Stimulated activated CD4-positive, alpha-beta T cell treated with anti-CD3 and anti-CD28 coated beads, Interleukin-2, amount 100 ng/mL, for 24 hours (primary cell): ENCODE measurements around the gene OTOP2.
"Not testable (repeated sequence)": the region's sequence is repeated elsewhere in the genome, so short reads cannot be mapped to it uniquely, and the experiment has no call there.

ENCODE experiments used
- DNase-seq, 2 donors: peaks; one replicate each; pipeline ENCODE4 v3.0.0-alpha.2; 2020

Gene OTOP2

GRCh38 chr17:74901353-74902135 is 22.5 kb upstream of the OTOP2 start:
- DNase-seq, result no peak

GRCh38 chr17:74903034-74903433 is 21.0 kb upstream of the OTOP2 start:
- no peak for DNase-seq

GRCh38 chr17:74903671-74904070 is 20.4 kb upstream of the OTOP2 start:
- DNase-seq, result no peak

- DNase-seq, result no peak
Observed at GRCh38 chr17:74904687-74905409, 19.2 kb upstream of the OTOP2 start.

GRCh38 chr17:74906214-74906793 is 17.8 kb upstream of the OTOP2 start:
- not testable (repeated sequence) for DNase-seq

GRCh38 chr17:74907012-74907411 is 17.1 kb upstream of the OTOP2 start:
- DNase-seq, result no peak

- not testable (repeated sequence) for DNase-seq
Observed at GRCh38 chr17:74909097-74909496, 15.0 kb upstream of the OTOP2 start.

GRCh38 chr17:74911423-74911822 is 12.7 kb upstream of the OTOP2 start:
- DNase-seq, result not testable (repeated sequence)

GRCh38 chr17:74916136-74916850 is 7.8 kb upstream of the OTOP2 start:
- no peak for DNase-seq

GRCh38 chr17:74916851-74917199 is 7.2 kb upstream of the OTOP2 start:
- no peak for DNase-seq

GRCh38 chr17:74917430-74917829 is 6.6 kb upstream of the OTOP2 start:
- DNase-seq, result no peak

- DNase-seq, result no peak
Observed at GRCh38 chr17:74918906-74919305, 5.2 kb upstream of the OTOP2 start.

- DNase-seq, result no peak
Observed at GRCh38 chr17:74919440-74920305, 4.4 kb upstream of the OTOP2 start.

- no peak for DNase-seq
Observed at GRCh38 chr17:74920306-74920620, 3.8 kb upstream of the OTOP2 start.

GRCh38 chr17:74920642-74921025 is 3.4 kb upstream of the OTOP2 start:
- DNase-seq, result no peak

GRCh38 chr17:74921026-74921681 is 2.9 kb upstream of the OTOP2 start:
- no peak for DNase-seq

- DNase-seq, result no peak
Observed at GRCh38 chr17:74921769-74922168, 2.3 kb upstream of the OTOP2 start.

- no peak for DNase-seq
Observed at GRCh38 chr17:74922172-74922571, 1.9 kb upstream of the OTOP2 start.

- DNase-seq, result peak in 1 of 2 donors; percentile 19
Observed at GRCh38 chr17:74922694-74923537, 1.2 kb upstream of the OTOP2 start, which contains the start of gene USH1G. USH1G (minus strand) TSS chr17:74923255; CDS start chr17:74923073, 182 bp downstream.

GRCh38 chr17:74923538-74924249 is 379 bp upstream of the OTOP2 start:
- DNase-seq, result peak; percentile 79 to 85
